ENCODE data around the gene ADGRV1.
"Not testable (repeated sequence)": the region's sequence is repeated elsewhere in the genome, so short reads cannot be mapped to it uniquely, and the experiment has no call there.

Gene ADGRV1

DNA sequence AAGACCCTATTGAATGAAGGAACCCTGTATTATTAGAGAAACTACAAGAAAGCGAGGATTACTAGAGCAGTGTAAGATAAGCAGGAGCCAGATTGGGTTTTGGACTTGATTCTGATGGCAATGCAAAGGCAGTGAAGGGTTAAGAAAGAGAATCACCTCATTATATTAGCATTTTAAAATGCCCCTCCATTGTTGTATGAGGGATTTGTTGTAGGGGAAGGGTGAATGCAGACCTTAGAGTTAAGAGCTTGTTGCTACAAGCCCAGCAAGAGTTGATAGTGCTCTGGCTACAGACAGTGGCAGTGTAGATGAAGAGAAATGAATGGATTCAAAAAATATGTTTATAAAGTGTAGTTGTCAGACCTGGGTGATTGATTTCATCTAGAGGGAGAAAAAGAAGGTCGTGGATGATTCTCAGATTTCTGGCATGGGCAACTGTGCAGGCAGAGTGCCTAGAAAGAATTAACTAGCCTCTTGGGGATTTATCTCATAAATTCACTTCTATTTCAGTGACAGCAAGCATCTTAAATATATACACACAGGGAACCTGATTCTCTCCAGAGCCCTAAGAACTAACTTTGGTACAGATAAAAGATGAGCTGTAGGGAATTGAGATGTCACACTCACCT lies 479.7 kb downstream of the ADGRV1 start:
- no peak for DNase-seq

DNA sequence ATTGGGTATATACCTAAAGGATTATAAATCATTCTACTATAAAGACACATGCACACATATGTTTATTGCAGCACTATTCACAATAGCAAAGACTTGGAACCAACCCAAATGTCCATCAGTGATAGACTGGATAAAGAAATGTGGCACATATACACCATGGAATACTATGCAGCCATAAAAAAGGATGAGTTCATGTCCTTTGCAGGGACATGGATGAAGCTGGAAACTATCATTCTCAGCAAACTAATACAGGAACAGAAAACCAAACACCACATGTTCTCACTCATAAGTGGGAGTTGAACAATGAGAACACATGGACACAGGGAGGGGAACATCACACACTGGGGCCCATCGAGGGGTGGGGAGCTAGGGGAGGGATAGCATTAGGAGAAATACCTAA lies 482.5 kb downstream of the ADGRV1 start:
- not testable (repeated sequence) for DNase-seq

DNA sequence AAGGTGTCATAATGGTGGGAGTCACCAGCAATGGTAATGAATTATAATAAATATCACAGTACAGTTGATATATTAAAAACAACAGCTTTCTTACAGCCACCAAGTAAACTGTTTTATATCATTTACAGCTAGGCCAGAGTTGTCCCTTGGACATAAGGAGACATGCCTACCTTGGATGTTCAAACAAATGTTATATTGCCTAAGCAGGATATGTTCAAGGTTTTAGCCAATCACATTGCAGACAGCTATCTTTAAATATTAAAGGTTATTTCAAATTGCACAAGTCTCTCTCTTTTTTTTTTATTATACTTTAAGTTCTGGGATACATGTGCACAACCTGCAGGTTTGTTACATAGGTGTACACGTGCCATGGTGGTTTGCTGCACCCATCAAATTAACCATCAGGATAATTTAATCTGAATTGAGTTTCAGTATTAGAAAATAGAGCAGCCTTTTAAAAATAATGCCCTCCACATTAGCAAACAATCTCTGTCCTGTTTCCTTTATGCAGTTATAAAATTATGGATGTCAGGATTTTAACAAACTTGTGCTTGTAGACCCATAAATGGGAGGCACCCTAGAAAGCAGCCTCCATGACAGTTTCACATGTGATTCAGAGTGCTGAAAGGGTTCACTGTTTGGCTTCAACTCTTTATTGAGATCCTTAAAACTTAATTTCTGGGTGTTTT lies 483.8 kb downstream of the ADGRV1 start:
- no peak for DNase-seq

GRCh38 chr5:91042936-91043255 lies 484.3 kb downstream of the ADGRV1 start:
- DNase-seq: no peak

GRCh38 chr5:91048073-91048472 lies 489.5 kb downstream of the ADGRV1 start:
- no peak for DNase-seq

DNA sequence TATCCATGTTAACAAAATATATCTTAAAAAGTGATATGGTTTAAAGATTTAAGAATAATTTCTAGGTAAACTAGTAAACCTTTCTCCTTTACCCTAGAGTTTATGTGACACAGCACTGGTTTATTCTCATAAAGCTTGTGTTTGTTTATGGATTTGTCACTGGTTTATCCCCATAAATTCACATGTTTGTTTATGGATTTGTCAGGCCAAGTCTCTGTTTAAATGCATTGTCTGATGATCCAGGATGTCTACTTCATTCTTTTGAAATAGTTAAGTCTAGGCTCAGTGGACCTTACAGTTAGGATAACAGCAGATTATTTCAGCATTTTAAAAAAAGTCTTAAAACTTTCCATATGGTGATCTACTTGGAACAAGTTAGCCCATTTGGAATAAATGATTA lies 490.5 kb downstream of the ADGRV1 start:
- DNase-seq: no peak

DNA sequence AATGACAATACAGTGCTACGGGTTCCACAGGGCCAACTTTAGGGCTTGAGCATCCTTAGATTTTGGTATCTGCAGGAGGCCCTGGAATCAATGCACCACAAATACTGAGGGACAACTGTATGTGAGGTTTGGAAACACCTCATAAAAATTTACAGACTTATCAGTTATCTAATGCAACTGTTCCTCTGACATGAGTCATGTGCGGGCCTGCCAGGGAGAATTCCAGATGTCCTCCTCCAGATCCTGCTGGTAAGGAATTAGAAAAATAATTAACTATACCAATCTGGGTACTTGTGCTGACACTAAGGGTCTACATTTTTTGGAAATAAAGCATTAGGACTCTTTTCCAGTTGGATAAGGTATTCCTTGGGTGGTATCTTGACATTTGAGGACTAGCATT lies 491.2 kb downstream of the ADGRV1 start:
- DNase-seq: no peak

DNA sequence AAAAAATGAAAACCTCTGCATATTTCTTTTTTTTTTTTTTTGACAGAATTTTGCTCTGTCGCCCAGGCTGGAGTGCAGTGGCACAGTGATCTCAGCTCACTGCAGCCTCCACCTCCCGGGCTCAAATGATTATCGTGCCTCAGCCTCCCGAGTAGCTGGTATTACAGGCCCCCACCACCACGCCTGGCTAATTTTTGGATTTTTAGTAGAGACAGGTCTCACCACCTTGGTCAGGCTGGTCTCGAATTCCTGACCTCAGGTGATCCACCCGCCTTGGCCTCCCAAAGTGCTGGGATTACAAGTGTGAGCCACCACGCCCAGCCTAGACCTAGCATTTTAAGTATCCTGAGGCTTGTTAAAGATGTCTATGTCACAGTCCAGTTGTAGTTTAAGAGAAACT lies 493.8 kb downstream of the ADGRV1 start:
- not testable (repeated sequence) for DNase-seq

DNA sequence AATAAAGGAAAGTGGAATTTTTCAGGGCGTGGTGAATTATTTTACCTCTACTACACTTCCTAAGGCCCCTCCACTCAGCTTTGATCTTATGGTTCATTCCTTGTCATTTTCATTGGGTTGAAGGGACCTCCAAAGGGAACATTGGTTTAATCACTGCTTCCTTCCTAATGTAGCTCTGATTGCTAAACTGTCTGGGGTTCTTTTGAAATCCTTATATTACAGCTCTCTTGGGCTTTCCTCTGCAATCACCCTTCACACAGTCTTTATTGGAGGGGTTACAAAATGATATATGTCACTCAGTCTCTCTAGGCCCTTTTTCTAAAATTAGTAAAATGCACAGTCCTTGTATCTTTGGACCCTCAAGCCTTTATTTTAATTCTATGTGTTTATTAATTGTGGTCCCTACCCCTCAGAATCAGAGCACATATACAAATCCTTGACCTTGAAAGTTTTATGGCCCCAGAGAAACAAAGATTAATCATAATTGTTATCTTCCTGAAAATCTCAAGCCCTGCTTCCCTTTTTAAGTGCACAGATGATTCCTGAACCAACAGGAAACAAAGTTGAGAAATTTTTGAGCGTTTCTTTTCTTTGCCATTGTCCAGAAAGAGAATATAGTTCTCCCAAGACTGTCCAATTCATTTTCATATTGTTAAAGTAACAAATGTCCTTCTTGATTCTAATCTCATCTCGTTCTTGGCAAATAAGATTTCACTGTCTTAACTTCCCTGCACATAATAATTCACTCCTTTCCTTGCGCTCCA lies 494.6 kb downstream of the ADGRV1 start:
- DNase-seq: no peak

DNA sequence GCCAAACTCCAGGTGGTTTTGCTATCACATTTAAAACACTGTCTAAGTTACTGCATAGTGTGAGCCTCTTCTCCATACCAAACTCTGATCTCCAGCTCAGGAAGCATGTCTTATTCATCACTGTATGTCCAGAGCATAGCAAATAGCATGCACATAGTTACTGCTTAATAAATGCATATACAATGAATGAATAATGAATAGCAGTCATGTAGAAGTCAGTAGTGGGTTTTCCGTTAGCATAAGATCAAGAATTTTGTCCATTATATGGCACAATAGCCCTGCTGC lies 495.1 kb downstream of the ADGRV1 start:
- DNase-seq: no peak

DNA sequence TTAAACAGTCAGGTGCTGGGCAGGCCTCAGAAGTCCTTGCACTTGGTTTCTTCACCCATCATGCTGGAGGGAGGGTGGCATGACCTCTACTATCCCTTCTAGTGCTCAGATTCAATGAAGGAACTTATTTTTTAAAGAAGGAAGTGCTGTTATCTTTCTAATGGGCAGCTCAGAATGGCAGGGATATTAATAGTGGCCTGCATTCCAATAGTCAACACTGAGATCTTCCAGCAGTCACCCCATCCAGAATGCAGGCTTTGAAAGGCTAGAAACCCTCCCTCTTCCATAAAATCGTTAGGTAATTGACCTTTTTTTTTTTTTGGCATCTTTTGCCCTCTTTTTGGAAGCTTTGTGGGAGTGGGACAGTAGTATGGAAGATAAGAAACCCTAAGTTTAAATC lies 499.6 kb downstream of the ADGRV1 start:
- DNase-seq: no peak

- no peak for DNase-seq
Observed at GRCh38 chr5:91058575-91058974, 500.0 kb downstream of the ADGRV1 start.

- DNase-seq: peak; percentile 38
Observed at GRCh38 chr5:91059409-91059808, 500.8 kb downstream of the ADGRV1 start.

DNA sequence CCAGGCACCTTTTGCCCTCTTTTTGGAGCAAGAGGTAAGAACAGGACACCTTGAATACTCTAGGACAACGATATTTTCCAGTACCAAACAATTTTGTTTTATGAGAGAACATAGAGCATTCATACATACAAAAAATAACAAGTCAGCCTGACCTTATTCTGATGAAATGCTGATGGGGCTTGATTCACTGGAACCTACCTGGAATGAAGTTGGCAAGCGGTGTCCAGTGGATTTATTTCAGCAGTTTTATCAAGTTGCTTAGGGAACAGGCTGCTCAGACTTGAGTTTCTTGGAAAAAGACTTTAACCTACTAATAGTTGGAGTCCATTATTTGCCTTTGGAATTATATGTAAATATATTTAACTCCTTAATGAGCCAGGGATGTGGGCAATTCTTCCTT lies 502.5 kb downstream of the ADGRV1 start:
- no peak for DNase-seq

- DNase-seq: no peak
Observed at GRCh38 chr5:91061946-91062562, 503.5 kb downstream of the ADGRV1 start.

GRCh38 chr5:91063098-91063690 lies 504.6 kb downstream of the ADGRV1 start:
- DNase-seq: not testable (repeated sequence)

DNA sequence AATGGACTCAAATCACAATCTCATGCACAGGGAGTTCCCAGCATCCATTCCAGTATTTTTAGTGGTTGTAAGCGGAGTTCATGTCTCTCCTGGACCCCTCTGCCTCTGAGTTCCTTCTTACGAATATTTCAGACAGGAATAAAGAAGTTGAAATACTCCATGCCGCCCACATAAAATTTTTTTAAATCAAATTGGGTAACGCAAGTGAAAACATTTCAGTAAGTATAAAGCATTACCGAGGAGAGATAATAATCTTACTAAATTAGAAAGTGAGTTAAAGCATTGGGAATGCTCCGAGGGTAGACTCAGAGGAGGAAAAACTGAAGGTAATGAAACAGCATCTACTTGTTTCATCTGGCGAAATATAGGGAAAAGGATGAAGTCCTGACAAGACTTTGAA lies 506.9 kb downstream of the ADGRV1 start:
- DNase-seq: no peak

DNA sequence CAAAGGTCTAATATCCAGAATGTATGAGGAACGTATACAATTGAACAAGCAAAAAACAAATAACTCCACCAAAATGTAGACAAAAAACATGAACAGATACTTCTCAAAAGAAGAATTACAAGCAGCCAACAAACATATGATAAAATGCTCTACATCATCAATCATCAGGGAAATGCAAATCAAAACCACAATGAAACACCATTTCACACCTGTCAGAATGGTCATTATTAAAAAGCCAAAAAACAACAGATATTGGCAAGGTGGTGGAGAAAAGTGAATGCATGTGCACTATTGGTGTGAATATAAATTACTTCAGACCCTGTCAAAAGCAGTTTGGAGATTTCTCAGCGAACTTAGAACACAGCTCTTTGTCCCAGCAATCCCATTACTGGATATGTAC lies 510.8 kb downstream of the ADGRV1 start:
- no peak for DNase-seq

GRCh38 chr5:91070761-91071550 lies 512.4 kb downstream of the ADGRV1 start:
- no peak for DNase-seq

GRCh38 chr5:91072881-91073280 lies 514.3 kb downstream of the ADGRV1 start:
- no peak for DNase-seq

DNA sequence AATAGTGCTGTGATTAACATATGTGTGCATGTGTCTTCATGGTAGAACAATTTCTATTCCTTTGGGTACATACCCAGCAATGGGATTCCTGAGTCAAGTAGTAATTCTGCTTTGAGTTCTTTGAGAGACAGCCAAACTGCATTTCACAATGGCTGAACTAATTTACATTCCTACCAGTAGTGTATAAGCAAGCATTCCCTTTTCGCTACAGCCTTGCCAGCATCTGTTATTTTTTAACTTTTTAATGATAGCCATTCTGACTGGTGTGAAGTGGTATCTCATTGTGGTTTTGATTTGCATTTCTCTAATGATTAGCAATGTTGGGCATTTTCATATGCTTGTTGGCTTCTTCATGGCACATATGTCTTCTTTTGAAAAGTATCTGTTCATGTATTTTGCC lies 516.0 kb downstream of the ADGRV1 start:
- no peak for DNase-seq

DNA sequence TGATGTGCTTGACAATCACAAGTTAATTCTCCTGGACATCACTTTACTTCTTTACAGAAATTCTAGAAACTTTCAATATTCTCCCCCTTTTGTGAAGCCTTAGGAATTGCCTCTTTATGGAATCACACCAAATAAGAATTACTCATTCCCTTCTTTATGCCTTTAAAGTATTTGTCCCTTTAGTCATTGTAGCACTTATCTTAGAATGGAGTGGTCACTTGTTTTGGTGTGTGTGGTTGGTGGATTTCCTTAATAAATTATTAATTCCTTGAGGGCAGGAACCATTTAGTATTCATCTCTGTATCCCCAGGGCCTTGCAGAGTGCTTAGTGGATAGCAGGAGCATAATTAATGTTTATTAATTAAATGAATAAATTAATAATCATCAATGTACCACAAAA lies 517.5 kb downstream of the ADGRV1 start:
- DNase-seq: no peak

GRCh38 chr5:91077623-91078022 lies 519.0 kb downstream of the ADGRV1 start:
- DNase-seq: no peak
